ENCODE results near the gene ARL17A. TPM values are rescaled to one million over a fixed set of nuclear protein-coding genes. Genes with fewer than 3 reads are reported as not detected.
"Not testable (repeated sequence)": the region's sequence is repeated elsewhere in the genome, so short reads cannot be mapped to it uniquely, and the experiment has no call there.

Gene ARL17A
- total RNA-seq = 10 to 100 TPM; 30.3 to 31.2 TPM

DNA sequence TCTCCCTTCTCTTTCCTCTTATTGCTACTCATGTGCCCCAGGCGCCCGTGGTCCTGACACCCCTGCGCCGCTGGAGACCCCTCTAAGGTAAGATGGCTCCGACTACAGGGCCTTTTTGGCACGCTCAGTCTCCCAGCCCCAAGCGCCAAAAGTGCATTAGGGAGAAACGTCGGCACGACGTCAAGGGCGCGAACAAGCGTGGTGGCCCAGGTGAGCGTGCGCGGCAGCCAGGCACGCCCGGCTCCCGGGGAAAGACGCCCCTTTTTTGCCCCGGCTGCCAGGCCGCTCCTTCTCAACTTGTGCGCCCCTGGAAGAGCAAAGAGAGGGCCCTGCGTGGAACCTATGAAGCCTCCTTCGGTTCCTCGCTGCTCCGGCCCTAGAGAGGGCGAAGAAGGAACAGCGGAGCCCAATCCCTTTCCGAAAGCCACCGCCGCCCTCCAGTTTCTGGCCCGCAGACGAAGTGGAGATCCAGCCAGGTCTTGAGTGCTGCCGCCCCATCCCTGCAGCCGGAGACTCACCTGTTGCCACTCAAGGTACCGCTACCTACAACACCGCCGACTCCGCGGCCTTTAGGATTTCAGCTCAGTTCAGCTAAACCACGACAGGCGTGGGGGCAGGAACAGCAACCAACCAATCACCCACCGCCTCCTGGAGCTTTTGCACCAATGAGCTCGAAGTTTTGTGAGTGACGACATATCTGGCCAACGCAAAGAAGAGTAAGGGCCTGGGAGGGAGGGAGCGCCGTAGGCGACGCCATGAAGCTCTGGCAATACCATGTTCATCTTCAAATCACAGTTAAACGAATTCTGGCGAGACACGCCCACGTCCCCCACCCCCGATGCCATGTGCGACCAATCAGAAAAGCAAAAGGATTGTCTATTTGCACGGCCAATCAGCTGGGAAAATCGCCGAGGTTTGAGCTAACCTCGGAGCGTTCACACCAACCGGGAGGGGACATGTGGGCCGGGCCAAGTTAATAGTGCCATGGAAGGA, at the start of gene ARL17A:
Gene ARL17A (minus strand): TSS at position 609 of the 993 bp plus-strand sequence. CDS start 3,369 bp downstream, outside the sequence.
- H3K27me3 Mint-ChIP-seq (ENCODE audit: low read depth); H3K27ac Mint-ChIP-seq; H3K9me3 Mint-ChIP-seq (ENCODE audit: insufficient read depth); CTCF ChIA-PET; POLR2A ChIA-PET; H3K4me1 Mint-ChIP-seq (ENCODE audit: low read depth); H3K36me3 Mint-ChIP-seq (ENCODE audit: low read depth): not testable (repeated sequence)
- peak within 1 kb of the TSS; percentile 31 for H3K4me3 Mint-ChIP-seq
- ATAC-seq (peak; percentile 97), DNase-seq (peak; percentile 92)

DNA sequence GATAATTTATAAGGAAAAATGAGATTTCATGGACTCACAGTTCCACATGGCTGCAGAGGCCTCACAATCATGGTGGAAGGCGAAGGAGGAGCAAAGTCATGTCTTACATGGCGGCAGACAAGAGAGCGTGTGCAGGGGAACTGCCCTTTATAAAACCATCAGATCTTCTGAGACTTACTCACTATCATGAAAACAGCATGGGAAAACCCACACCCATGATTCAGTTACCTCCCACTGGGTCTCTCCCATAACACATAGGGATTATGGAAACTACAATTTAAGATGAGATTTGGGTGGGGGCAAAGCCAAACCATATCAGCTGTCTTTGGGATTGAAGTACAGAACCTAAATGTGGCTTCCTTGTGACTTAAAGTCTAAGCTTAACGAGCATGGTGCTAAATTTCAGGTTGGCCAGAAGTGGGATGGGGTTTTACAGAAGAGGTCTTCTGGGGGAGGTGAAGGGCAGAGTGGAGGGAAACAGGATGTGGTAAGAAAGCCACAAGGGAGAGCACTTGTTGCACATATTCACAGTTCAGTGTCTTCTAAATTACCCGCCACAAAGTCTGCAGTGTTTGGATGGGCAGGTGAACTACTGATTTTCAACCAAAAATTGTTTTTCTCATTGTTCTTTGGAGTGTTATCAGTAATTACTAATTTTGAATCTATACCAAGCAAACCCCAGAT, 49.4 kb upstream of the ARL17A start:
- H3K4me3 Mint-ChIP-seq; H3K36me3 Mint-ChIP-seq (ENCODE audit: low read depth); H3K4me1 Mint-ChIP-seq (ENCODE audit: low read depth); POLR2A ChIA-PET; DNase-seq; CTCF ChIA-PET; H3K27me3 Mint-ChIP-seq (ENCODE audit: low read depth); H3K27ac Mint-ChIP-seq; H3K9me3 Mint-ChIP-seq (ENCODE audit: insufficient read depth): not testable (repeated sequence)
- ATAC-seq = peak; percentile 95

DNA sequence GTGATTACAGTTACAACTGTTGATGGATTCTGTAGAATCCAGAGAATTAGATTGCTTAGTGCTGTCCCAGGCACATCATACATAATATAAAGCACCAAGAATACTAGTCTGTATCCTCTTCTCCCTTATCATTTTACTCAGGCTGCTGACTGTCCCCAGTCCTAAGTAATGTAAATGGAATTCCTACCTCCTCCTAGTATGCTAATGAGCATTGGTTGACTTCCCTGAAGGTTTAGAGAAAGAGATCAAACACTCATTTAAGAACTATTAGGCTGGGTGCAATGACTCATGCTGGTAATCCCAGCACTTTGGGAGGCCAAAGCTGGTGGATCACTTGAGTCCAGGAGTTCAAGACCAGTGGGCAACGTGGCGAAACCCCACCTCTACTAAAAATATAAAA, 48.0 kb upstream of the ARL17A start:
- H3K9me3 Mint-ChIP-seq (ENCODE audit: insufficient read depth); POLR2A ChIA-PET; CTCF ChIA-PET; H3K27me3 Mint-ChIP-seq (ENCODE audit: low read depth); ATAC-seq; DNase-seq; H3K36me3 Mint-ChIP-seq (ENCODE audit: low read depth); H3K4me3 Mint-ChIP-seq; H3K27ac Mint-ChIP-seq; H3K4me1 Mint-ChIP-seq (ENCODE audit: low read depth): not testable (repeated sequence)

DNA sequence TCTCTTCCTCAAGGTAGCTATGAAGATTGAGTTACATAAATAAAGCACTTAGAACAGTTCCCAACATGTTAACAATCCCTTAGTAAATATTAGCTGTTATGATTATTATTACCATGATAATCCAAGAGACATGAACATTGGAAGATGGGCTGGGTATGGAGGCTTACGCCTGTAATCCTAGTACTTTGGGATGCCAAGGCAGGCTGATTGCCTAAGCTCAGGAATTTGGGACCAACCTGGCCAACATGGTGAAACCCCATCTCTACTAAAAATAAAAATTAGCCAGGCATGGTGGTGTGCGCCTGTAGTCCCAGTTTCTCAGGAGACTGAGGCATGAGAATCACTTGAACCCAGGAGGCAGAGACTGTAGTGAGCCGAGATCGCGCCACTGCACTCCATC, 45.2 kb upstream of the ARL17A start:
- H3K4me3 Mint-ChIP-seq; H3K9me3 Mint-ChIP-seq (ENCODE audit: insufficient read depth); POLR2A ChIA-PET; ATAC-seq; H3K36me3 Mint-ChIP-seq (ENCODE audit: low read depth); H3K27me3 Mint-ChIP-seq (ENCODE audit: low read depth); CTCF ChIA-PET; DNase-seq; H3K4me1 Mint-ChIP-seq (ENCODE audit: low read depth); H3K27ac Mint-ChIP-seq: not testable (repeated sequence)

DNA sequence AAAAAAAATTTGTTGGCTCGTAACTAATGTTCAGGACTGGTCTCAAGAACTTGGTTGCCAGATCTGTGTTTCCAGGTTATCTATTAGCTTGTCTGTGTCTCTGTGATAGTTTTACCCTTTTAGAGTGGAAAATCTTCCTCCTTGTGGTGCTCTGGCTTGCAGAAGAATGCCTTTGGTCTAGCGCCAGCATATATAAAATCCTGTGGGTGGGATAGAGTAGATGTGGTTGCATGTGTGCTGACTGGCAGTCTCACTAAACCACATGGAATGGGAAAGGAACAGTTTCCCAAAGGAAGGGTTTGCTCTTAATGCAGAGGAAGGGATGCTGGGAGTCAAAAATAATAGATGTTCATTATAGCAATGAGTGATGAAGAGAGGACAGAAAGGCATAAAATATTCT, 44.3 kb upstream of the ARL17A start:
- POLR2A ChIA-PET; CTCF ChIA-PET; H3K4me1 Mint-ChIP-seq (ENCODE audit: low read depth); ATAC-seq; H3K4me3 Mint-ChIP-seq; H3K36me3 Mint-ChIP-seq (ENCODE audit: low read depth); H3K9me3 Mint-ChIP-seq (ENCODE audit: insufficient read depth); DNase-seq; H3K27me3 Mint-ChIP-seq (ENCODE audit: low read depth); H3K27ac Mint-ChIP-seq: not testable (repeated sequence)

DNA sequence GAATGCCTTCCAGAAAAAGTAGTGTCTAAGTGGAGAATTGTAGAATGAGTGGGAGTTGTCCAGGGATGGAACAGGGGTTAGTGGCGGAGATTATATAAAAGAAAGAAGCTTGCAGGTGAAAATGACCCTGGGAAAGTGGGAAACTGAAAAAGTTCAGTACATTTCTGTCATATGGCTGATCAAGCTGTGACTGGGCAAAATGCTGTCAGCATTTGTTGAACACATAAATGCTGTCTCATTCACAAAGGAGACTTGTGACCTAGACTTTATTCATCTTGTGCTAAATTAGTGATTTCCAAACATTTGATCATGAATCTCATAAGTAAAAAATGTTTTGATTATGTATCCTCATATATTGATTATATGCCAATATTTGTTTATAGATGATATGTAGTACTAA, 39.5 kb upstream of the ARL17A start:
- H3K27me3 Mint-ChIP-seq (ENCODE audit: low read depth); H3K36me3 Mint-ChIP-seq (ENCODE audit: low read depth); H3K9me3 Mint-ChIP-seq (ENCODE audit: insufficient read depth); H3K27ac Mint-ChIP-seq; ATAC-seq; H3K4me1 Mint-ChIP-seq (ENCODE audit: low read depth); DNase-seq; CTCF ChIA-PET; H3K4me3 Mint-ChIP-seq; POLR2A ChIA-PET: not testable (repeated sequence)

DNA sequence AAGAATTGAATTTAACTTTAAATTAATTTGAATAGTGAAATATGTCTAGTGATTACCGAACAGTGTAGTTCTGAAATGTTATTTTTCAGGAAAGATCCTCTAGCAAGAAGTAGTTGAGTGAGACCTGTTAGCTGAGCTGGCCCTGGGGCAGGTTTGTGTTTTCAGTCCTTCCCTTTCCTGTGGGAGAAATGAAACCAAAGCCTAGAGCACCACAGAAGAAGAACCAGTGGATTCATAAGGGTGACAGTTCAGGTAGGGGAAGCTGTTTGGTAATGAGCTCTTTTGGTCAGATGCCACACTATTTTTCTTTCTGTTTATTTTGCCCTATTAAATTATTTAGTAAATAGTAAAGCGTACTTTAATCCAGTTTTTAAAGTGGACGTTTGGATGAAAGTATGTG, 37.6 kb upstream of the ARL17A start:
- H3K9me3 Mint-ChIP-seq (ENCODE audit: insufficient read depth); H3K4me1 Mint-ChIP-seq (ENCODE audit: low read depth); DNase-seq; H3K27ac Mint-ChIP-seq; CTCF ChIA-PET; H3K27me3 Mint-ChIP-seq (ENCODE audit: low read depth); POLR2A ChIA-PET; H3K36me3 Mint-ChIP-seq (ENCODE audit: low read depth); ATAC-seq; H3K4me3 Mint-ChIP-seq: not testable (repeated sequence)

DNA sequence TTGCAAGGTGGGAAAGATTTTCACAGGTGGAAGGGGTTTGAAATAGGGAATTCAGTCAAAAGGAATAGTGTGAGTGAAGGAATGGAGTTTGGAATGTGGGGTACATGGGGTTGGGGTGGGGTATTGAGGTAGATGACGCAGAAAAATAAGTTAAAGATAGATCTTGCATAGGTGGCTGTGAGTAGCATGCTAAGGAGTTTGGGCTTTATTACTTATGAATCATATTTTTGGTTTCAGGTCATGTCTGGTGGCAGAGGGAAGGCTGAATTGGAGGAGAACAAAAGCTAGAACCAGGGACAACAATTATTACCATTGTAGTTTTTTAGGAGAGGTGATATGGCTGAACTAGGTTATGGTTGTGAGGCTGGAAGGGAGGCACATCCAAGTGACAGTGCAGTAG, 34.4 kb upstream of the ARL17A start:
- ATAC-seq; H3K4me1 Mint-ChIP-seq (ENCODE audit: low read depth); H3K4me3 Mint-ChIP-seq; POLR2A ChIA-PET; H3K27ac Mint-ChIP-seq; H3K9me3 Mint-ChIP-seq (ENCODE audit: insufficient read depth); DNase-seq; CTCF ChIA-PET; H3K27me3 Mint-ChIP-seq (ENCODE audit: low read depth); H3K36me3 Mint-ChIP-seq (ENCODE audit: low read depth): not testable (repeated sequence)

DNA sequence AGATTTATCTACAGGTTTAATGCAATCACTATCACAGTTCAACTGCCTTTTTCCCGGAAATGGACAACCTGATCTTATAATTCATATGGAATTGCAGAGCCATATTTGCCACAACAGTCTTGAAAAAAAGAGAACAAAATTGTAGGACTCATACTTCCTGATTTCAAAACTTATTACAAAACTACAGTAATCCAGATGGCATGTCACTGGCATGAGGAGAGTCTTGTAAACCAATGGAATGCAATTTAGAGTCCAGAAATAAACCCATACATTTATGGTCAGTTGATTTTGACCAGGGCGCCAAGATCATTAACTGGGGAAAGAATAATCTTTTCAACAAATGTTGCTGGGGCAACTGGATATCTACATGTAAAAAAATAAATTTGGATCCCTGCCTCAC, 31.8 kb upstream of the ARL17A start:
- H3K27me3 Mint-ChIP-seq (ENCODE audit: low read depth); H3K27ac Mint-ChIP-seq; DNase-seq; POLR2A ChIA-PET; CTCF ChIA-PET; H3K36me3 Mint-ChIP-seq (ENCODE audit: low read depth); H3K4me3 Mint-ChIP-seq; H3K9me3 Mint-ChIP-seq (ENCODE audit: insufficient read depth); ATAC-seq; H3K4me1 Mint-ChIP-seq (ENCODE audit: low read depth): not testable (repeated sequence)

DNA sequence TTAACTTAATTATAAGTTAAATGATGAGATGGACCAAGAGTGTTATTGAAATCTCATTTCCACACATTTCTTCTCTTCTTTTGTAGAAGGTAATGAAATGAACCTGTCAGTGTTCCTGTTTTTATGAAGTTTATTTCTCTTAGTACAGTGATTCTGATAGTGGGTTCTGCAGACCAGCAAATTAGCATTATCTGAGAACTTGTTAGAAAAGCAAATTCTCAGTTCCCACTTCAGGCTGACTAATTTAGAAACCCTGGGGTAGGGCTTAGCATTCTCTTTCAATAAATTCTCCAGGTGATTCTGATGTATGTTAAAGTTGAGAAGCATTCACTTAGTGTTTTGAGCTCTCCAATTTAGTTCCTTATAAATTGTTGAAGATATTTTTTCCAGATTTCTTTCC, 23.6 kb upstream of the ARL17A start:
- ATAC-seq; H3K27ac Mint-ChIP-seq; POLR2A ChIA-PET; H3K9me3 Mint-ChIP-seq (ENCODE audit: insufficient read depth); H3K27me3 Mint-ChIP-seq (ENCODE audit: low read depth); CTCF ChIA-PET; H3K4me1 Mint-ChIP-seq (ENCODE audit: low read depth); H3K4me3 Mint-ChIP-seq; H3K36me3 Mint-ChIP-seq (ENCODE audit: low read depth): not testable (repeated sequence)
- peak; percentile 16 for DNase-seq

DNA sequence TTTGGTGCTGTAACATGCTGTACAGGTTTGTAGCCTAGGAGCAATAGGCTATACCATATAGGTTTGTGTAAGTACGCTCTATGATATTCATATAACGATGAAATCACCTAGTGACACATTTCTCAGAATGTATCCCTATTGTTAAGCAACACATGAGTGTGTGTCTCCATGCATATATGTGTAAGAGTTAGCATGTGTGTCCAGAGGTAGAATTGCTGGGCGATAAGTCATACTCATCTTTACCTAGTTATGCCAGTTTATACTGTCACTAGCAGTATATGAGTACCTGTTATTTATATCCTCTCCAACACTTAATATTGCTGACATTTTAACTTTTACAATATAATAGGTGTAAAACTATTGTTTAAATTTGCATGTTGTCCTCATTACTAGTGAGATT, 21.3 kb upstream of the ARL17A start:
- H3K27me3 Mint-ChIP-seq (ENCODE audit: low read depth); POLR2A ChIA-PET; H3K9me3 Mint-ChIP-seq (ENCODE audit: insufficient read depth); ATAC-seq; H3K4me3 Mint-ChIP-seq; H3K36me3 Mint-ChIP-seq (ENCODE audit: low read depth); DNase-seq; H3K27ac Mint-ChIP-seq; CTCF ChIA-PET; H3K4me1 Mint-ChIP-seq (ENCODE audit: low read depth): not testable (repeated sequence)

DNA sequence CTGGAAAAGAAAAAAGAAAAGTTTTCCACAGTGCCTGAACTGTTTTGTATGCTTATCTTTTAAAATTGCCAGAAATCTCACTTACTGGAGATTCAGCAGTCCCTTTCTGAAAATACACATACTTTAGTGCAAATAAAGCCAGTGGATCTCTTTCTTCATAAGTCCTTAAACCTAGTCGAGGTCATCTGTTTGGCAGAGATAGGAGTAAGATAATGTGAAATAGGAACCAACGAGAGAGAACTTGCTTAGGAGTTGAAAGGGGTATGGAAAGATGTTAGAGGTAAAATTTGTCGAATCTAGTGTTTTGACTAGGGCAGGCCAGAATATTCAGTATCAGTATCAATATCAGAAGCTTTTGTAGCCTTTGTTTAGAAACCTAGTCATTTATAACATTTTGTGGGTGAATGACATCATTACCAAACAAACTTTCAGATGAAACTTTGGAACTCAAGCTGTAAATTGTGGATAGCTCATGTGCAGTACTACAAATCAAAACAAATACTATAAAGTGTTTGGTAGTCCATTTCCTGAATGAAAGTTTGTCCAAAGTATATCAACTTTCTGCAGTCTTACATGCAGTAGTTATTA, 18.9 kb upstream of the ARL17A start:
- H3K36me3 Mint-ChIP-seq (ENCODE audit: low read depth); H3K27me3 Mint-ChIP-seq (ENCODE audit: low read depth); CTCF ChIA-PET; H3K9me3 Mint-ChIP-seq (ENCODE audit: insufficient read depth); H3K4me1 Mint-ChIP-seq (ENCODE audit: low read depth); H3K27ac Mint-ChIP-seq; H3K4me3 Mint-ChIP-seq; DNase-seq; POLR2A ChIA-PET: not testable (repeated sequence)
- peak; percentile 36 for ATAC-seq

Data from activated CD8-positive, alpha-beta T cell treated with anti-CD3 and anti-CD28 coated beads, Interleukin-2, amount 10 ng/mL, durations not matched to agents 7 days and 5 days (primary cell).